Stimulated activated CD4-positive, alpha-beta T cell treated with anti-CD3 and anti-CD28 coated beads, Interleukin-4, amount 100 ng/mL, for 4 hours (primary cell): Measurements from ENCODE around the gene SH2D3C.

Experiments
- DNase-seq, 2 experiments: peaks; one replicate each; pipeline ENCODE4 v3.0.0-alpha.2; 2020

The SH2D3C gene

GRCh38 chr9:127778280-127779135 lies at the start of gene SH2D3C:
TSS of gene SH2D3C (minus strand) at chr9:127778666. CDS start at chr9:127778627, 39 bp downstream.
- peak; percentile 39 to 43 for DNase-seq

- no peak for DNase-seq
Measured at GRCh38 chr9:127826253-127826913, 47.9 kb upstream of the SH2D3C start.

GRCh38 chr9:127825319-127826051 lies 47.0 kb upstream of the SH2D3C start:
- DNase-seq: no peak

- DNase-seq: no peak
Measured at GRCh38 chr9:127822108-127822507, 43.6 kb upstream of the SH2D3C start.

- DNase-seq: no peak
Measured at GRCh38 chr9:127818574-127818973, 40.1 kb upstream of the SH2D3C start.

GRCh38 chr9:127817881-127818434 lies 39.5 kb upstream of the SH2D3C start:
- no peak for DNase-seq

GRCh38 chr9:127816728-127817127 lies 38.3 kb upstream of the SH2D3C start:
- no peak for DNase-seq

- DNase-seq: no peak
Measured at GRCh38 chr9:127816362-127816725, 37.9 kb upstream of the SH2D3C start.

- no peak for DNase-seq
Measured at GRCh38 chr9:127815512-127816361, 37.3 kb upstream of the SH2D3C start.

GRCh38 chr9:127814619-127815511 lies 36.4 kb upstream of the SH2D3C start:
- no peak for DNase-seq

GRCh38 chr9:127813686-127814226 lies 35.3 kb upstream of the SH2D3C start:
- DNase-seq: no peak

GRCh38 chr9:127812936-127813675 lies 34.6 kb upstream of the SH2D3C start:
- no peak for DNase-seq

GRCh38 chr9:127812011-127812410 lies 33.5 kb upstream of the SH2D3C start:
- no peak for DNase-seq

GRCh38 chr9:127810378-127811187 lies 32.1 kb upstream of the SH2D3C start:
- DNase-seq: no peak

GRCh38 chr9:127809540-127810377 lies 31.3 kb upstream of the SH2D3C start:
- no peak for DNase-seq

- DNase-seq: no peak
Measured at GRCh38 chr9:127809002-127809539, 30.6 kb upstream of the SH2D3C start.

- DNase-seq: no peak
Measured at GRCh38 chr9:127808347-127809001, 30.0 kb upstream of the SH2D3C start.
